T-helper 1 cell treated with Interleukin-12 subunit alpha and Interleukin-12 subunit beta and Interleukin-4 antibody, amounts not matched to agents 30 μg/mL and 1 μg/mL, for 36 hours (primary cell): Measurements from ENCODE around the gene KIF24.
"Not testable (repeated sequence)": the region's sequence is repeated elsewhere in the genome, so short reads cannot be mapped to it uniquely, and the experiment has no call there.

Experiments used
- H3K27ac Mint-ChIP-seq: one replicate; pipeline ENCODE4 v1.8.0; 2021; ENCODE audit warnings: mild to moderate bottlenecking, mixed read lengths
- H3K27me3 Mint-ChIP-seq: one replicate; pipeline ENCODE4 v1.8.0; 2021; ENCODE audit warnings: low read depth, mixed read lengths
- H3K36me3 Mint-ChIP-seq: one replicate; pipeline ENCODE4 v1.8.0; 2021; ENCODE audit warnings: low read depth, mixed read lengths
- H3K4me1 Mint-ChIP-seq: one replicate; pipeline ENCODE4 v1.8.0; 2021; ENCODE audit warnings: low read depth, mixed read lengths
- H3K4me3 Mint-ChIP-seq: one replicate; pipeline ENCODE4 v1.8.0; 2021; ENCODE audit warnings: mild to moderate bottlenecking, moderate library complexity, mixed read lengths
- H3K9me3 Mint-ChIP-seq: one replicate; pipeline ENCODE4 v1.8.0; 2021; ENCODE audit warnings: mixed read lengths

Gene KIF24

DNA sequence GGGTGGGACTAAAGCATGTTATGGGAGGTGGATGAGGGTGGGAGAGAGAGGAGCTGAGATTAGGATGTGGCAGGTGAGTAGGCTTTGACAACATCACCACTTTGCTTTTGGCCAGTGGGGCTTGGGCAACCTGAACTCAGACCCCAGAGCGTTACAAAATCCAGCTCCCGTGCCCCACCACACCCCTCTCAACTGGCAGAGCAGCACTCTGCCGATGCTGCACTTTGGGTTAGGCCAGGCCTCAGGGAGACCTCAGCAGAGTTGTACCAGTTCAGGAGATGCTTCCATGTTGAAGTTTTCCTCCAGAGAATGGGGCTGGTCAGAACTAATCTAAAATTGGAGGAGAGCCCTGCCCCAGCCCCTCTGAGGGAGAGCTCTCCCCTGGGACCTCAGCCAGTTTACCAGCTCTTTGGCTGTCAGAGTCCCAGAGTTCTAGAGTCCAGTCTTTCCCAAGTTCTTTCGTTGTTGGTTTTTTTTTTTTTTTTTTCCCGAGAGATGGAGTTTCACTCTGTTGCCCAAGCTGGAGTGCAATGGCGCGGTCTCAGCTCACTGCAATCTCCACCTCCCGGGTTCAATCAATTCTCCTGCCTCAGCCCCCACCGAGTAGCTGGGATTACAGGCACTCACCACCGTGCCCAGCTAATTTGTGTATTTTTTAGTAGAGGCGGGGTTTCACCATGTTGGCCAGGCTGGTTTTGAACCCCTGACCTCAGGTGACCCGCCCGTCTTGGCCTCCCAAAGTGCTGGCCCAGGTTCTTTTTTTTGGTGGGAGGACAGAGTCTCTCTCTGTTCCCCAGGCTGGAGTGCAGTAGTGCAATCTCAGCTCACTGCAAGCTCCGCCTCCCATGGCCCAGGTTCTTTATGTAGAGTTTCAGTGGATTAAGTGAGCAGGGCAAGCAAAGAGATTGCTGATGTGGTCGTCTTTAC lies 18.1 kb upstream of the KIF24 start:
- H3K9me3 Mint-ChIP-seq, result no peaks in the 10 kb centered on the region
- H3K27me3 Mint-ChIP-seq, result no peaks in the 10 kb centered on the region
- H3K27ac Mint-ChIP-seq, result no peak overlapping the region
- H3K4me1 Mint-ChIP-seq, result no peaks in the 10 kb centered on the region
- peaks cover 14% of the 10 kb centered on the region for H3K36me3 Mint-ChIP-seq
- no peak overlapping the region for H3K4me3 Mint-ChIP-seq

DNA sequence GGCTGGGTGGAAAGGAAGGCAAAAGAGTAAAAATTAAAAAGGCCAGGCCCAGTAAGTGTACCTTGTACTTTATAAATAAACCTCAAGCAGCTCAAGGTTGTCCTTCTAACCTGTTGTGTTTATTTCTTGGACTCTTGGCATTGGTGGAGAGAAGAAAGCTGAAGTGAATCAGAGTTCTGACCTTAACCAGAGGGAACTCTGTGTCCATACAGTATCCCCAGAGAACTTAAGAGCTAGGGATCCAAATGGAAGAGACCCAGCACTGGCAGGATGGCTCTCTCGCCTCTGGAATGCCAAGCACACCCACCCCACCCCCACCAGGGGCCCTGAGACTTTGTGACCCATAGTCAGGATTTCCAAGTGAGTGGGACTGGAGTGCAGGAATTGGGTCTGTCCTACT lies 14.5 kb upstream of the KIF24 start:
- H3K9me3 Mint-ChIP-seq, result no peaks in the 10 kb centered on the region

DNA sequence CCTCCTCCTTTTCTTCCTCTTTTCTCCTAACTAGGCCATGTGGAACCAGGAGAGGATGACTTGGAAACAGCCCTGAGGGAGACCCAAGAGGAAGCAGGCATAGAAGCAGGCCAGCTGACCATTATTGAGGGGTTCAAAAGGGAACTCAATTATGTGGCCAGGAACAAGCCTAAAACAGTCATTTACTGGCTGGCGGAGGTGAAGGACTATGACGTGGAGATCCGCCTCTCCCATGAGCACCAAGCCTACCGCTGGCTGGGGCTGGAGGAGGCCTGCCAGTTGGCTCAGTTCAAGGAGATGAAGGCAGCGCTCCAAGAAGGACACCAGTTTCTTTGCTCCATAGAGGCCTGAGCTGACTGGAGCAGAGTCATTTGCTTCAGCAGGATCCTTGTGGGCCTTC lies 14.0 kb upstream of the KIF24 start:
- Mint-ChIP-seq H3K27ac (no peak overlapping the region), H3K9me3 (no peaks in the 10 kb centered on the region), H3K4me1 (no peaks in the 10 kb centered on the region), H3K4me3 (no peak overlapping the region), H3K36me3 (peaks cover 16% of the 10 kb centered on the region), H3K27me3 (no peaks in the 10 kb centered on the region)

More for the DNA sequence above, 14.5 kb upstream of the KIF24 start:
- H3K27ac Mint-ChIP-seq, result no peak overlapping the region
- H3K4me1 Mint-ChIP-seq, result no peaks in the 10 kb centered on the region
- no peaks in the 10 kb centered on the region for H3K27me3 Mint-ChIP-seq
- no peak overlapping the region for H3K4me3 Mint-ChIP-seq
- peaks cover 16% of the 10 kb centered on the region for H3K36me3 Mint-ChIP-seq

DNA sequence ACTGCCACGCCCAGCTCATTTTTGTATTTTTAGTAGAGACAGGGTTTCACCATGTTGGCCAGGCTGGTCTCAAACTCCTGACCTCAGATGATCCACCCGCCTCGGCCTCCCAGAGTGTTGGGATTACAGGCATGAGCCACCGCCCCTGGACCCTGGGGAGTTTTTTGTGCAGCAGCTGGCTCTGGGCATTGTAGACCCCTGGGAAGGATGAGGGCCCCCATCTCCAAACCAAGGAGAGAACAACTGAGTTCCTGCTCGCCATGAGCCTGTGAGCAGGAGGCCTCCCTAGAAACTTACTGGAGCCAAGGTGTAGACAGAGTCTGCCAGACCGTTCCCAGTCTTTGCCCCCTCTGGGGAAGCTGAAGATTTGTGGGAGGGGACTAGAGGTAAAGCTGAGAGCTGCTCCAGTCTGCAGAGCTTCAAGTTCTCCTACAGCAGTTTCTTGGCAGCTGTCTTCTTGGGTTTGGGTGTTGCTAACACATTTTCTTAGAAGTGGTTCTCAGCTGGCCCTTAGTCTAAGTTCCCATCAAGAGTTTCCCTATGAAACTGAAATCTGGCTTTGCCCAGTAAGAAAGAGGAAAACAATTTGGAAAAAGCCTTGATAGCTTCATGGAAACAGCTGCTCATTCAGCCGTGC lies 12.7 kb upstream of the KIF24 start:
- Mint-ChIP-seq H3K27me3 (no peaks in the 10 kb centered on the region), H3K9me3 (no peaks in the 10 kb centered on the region), H3K4me1 (no peaks in the 10 kb centered on the region), H3K4me3 (no peak overlapping the region), H3K36me3 (peaks cover 14% of the 10 kb centered on the region), H3K27ac (no peak overlapping the region)

DNA sequence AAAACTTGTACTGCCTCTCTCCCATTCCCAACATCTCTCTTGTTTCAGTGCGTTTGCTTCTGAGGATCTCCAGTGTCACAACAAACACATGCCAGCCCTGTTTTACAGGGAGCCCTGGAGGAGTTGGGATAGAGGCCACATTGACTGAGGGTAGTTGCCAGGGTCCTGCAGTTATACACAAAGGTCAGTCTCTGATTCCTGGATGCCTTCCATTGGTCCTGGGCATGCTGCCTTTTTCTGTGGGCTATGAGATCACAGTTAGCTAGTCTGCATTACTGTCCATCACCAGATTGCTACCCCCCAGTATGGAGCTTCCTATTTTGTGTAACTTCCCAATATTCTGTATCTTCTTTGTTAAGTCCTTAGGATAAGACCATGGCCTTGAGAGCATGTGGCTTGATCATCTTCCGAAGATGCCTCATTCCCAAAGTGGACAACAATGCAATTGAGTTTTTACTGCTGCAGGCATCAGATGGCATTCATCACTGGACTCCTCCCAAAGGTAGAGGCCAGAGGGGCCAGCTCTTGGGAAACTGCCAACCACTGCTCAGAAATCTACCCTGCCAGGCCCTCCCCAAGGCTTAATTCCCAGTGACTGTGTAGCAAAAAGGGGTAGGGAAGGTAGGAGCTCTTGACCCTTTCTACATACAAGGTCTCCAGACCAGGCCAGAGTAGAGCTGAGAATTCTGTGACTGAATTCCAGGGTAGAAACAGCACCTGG lies 9.8 kb upstream of the KIF24 start:
- Mint-ChIP-seq H3K27me3 (no peaks in the 10 kb centered on the region), H3K27ac (no peak overlapping the region), H3K4me3 (no peak overlapping the region), H3K36me3 (peaks cover 14% of the 10 kb centered on the region), H3K9me3 (no peaks in the 10 kb centered on the region), H3K4me1 (peaks cover 4% of the 10 kb centered on the region)

DNA sequence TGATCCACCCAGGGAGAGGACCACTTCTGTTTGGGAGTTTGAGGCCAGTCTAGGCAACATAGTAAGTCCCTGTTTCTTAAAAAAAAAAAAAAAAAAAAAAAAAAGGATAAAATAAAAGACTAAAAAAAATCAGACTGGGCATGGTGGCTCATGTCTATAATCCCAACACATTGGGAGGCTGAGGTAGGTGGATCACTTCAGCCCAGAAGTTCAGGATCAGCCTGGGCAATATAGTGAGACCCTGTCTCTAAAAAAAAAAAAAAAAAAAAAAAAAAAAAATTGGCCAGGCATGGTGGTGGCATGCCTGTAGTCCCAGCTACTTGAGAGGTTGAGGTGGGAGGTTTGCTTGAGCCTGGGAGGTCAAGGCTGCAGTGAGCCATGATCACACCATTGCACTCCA lies 9.0 kb upstream of the KIF24 start:
- not testable (repeated sequence) for H3K9me3 Mint-ChIP-seq, H3K4me1 Mint-ChIP-seq, H3K4me3 Mint-ChIP-seq, H3K27me3 Mint-ChIP-seq, H3K27ac Mint-ChIP-seq, H3K36me3 Mint-ChIP-seq

DNA sequence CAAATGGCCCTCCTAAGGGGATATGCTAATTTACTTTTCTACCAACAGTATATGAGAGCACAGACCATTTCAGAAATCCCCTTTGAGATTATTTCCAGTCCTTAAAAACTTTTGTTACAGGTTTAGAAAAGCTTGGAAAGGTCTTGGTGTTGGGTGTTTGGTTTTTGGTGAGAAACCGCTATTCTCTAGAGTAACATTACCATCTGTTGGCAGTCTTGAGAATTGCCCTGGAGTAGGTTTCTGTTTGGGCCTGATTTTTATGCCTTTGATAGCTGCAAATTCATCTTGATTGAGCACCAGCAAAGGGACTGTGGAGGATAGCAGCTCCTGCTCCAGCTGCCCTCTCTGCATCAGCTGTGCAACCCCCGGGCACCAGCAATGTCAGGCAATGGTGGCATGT lies 8.3 kb upstream of the KIF24 start:
- Mint-ChIP-seq H3K27me3 (no peaks in the 10 kb centered on the region), H3K27ac (no peak overlapping the region), H3K9me3 (no peaks in the 10 kb centered on the region), H3K4me1 (peaks cover 8% of the 10 kb centered on the region), H3K4me3 (no peak overlapping the region), H3K36me3 (peaks cover 7% of the 10 kb centered on the region)

DNA sequence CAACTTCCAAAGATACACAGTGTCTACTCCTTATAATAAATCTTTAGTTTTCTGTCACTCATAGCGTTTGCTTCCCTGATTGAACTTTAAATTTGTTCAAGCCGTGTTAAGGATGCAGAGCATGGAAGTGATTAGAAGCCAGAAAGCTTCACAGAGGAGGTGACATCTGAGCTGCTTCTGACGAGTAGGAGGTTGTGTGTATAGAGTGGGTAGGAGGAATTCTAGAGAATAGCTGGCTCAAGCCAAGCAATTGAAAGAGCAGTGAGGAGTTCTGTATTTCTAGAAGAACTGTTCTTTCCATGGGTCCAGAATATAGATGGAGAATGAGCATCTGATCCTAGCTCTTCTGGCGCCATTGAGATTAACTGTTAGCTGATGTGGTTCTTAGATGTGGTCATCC lies 6.3 kb upstream of the KIF24 start:
- no peak overlapping the region for H3K4me3 Mint-ChIP-seq
- H3K27ac Mint-ChIP-seq, result no peak overlapping the region
- H3K4me1 Mint-ChIP-seq, result peaks cover 18% of the 10 kb centered on the region
- no peaks in the 10 kb centered on the region for H3K27me3 Mint-ChIP-seq
- H3K9me3 Mint-ChIP-seq, result no peaks in the 10 kb centered on the region
- H3K36me3 Mint-ChIP-seq, result peaks cover 6% of the 10 kb centered on the region

DNA sequence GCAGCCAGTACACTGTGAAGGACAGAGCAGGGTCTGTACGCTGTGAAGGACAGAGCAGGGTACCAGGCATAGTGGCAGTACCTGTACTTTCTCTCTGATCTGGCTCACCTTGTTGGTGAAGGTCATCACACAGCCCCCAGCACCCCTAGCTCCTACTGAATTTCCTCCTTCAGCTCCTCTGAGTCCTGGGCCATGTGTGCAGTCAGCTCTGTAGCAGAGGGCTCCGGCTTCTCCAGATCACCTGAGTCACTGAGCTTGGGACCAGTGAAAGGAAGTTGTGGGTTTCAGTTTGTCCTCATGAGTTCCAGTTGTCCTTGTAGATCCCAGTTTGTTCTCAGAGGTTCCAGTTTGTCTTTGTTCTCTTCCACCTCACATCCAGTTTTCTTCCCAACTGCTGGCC lies 5.8 kb upstream of the KIF24 start:
- H3K27me3 Mint-ChIP-seq, result no peaks in the 10 kb centered on the region
- H3K36me3 Mint-ChIP-seq, result peaks cover 2% of the 10 kb centered on the region
- H3K9me3 Mint-ChIP-seq, result no peaks in the 10 kb centered on the region
- H3K4me1 Mint-ChIP-seq, result peaks cover 21% of the 10 kb centered on the region
- H3K4me3 Mint-ChIP-seq, result no peak overlapping the region
- no peak overlapping the region for H3K27ac Mint-ChIP-seq

DNA sequence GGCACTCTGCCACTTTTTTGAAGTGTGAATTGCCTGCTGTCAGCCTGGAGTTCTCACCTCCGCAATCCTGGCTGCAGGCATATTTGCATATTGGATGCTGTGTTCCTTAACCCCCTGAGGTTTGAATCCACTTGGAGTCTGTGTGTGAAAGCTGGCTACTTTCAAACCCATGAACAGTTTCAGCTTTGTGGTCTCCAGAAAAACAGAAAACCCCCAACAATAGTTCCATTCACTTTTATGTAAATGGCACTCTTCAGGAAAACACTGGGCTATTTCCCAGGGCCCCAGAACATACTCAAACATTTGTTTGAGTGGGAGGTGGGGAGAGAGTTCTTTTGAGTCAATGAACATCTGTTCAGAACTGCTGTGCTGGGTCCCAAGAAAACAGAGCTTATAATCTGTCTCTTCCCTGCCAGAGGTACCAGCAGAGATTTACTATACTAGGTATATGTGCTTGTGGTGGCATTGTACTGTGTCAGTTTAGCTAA lies 5.3 kb upstream of the KIF24 start:
- Mint-ChIP-seq H3K27me3 (no peaks in the 10 kb centered on the region), H3K36me3 (peaks cover 2% of the 10 kb centered on the region), H3K4me3 (no peak overlapping the region), H3K4me1 (peaks cover 21% of the 10 kb centered on the region), H3K9me3 (no peaks in the 10 kb centered on the region), H3K27ac (no peak overlapping the region)

DNA sequence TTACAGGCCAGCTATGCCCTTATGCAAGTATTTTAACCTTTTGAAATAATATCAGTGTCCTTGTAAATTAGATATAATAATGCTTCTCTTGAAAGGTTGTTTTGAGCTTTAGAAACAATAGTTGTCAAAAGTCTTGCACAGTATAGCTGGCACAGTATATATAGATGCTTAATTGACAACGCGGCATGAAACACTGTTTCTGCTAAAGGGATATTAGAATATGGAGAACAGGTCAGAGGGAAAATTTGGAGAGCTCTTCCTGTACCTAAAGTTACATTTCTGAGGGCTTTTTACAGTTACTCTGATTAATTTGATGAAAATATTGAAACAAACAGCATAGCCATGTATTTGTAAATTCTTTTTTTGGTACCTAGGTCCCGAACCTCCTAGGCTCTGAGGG lies 4.8 kb upstream of the KIF24 start:
- Mint-ChIP-seq H3K9me3 (no peaks in the 10 kb centered on the region), H3K27me3 (no peaks in the 10 kb centered on the region), H3K4me3 (no peak overlapping the region), H3K27ac (no peak overlapping the region), H3K4me1 (peaks cover 21% of the 10 kb centered on the region), H3K36me3 (no peaks in the 10 kb centered on the region)

DNA sequence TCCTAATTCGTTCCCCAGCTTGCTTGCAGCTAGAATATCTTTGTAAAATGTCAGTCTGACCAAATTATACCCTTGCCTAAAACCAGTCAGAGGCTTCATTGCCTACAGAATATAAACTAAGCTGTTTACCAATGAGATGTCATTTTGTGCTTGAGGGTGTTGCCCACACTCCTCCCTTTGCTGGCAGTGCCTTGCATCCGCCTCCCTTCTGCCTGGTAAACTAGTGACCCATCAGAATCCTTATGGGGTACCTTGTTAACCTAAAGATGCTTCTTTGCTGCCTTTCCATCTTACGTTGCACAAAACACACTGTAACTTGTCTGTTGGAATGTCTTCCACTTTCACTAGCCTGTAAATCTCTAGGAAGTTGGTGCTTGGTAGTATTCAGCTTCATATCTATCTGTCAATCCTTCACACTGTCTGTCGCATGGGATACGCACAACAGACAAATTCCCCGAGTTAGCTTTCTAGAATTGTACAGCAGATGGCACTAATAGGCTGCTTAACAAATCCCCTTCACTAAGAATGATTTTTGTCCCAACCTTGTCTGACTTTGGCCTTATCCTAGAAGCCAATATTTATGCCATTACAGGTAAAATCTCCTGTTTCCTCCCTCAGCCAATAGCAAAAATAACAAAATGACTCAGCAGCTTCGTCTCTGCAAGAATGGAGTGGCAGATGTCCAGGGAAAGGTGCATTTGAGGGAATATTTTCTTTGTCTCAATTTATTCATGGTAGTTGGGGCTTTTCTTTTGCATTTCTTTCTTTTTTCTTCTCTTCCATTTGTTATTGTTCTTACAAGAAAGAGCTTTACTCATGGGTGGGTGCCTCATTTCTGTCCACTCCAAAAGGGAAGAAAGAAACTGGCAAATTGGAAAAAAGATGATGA lies 3.3 kb upstream of the KIF24 start:
- Mint-ChIP-seq H3K4me1 (peaks cover 28% of the 10 kb centered on the region), H3K27ac (no peak overlapping the region), H3K4me3 (no peak overlapping the region), H3K9me3 (no peaks in the 10 kb centered on the region), H3K36me3 (no peaks in the 10 kb centered on the region), H3K27me3 (no peaks in the 10 kb centered on the region)

DNA sequence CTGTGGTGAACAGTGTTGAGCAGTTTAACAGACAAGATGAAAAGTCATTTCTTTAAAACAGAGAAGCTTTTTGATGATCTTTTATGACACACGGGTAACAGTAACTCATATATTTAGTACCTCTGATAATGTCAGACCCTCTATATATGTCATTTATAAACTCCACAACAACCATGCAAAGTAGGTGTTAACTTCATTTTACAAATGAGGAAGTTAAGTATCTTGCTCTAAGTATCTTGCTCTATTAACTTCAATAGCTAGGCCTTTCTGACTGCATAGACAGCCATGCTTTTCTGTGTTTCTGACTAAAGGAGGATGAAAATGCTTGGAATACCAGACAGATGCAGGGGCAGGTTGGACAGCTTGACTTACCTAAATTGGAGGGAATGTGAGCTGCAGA lies 2.1 kb upstream of the KIF24 start:
- Mint-ChIP-seq H3K4me1 (peaks cover 34% of the 10 kb centered on the region), H3K27me3 (no peaks in the 10 kb centered on the region), H3K4me3 (peak overlapping the region; percentile 14), H3K27ac (peak overlapping the region; percentile 2), H3K9me3 (no peaks in the 10 kb centered on the region), H3K36me3 (no peaks in the 10 kb centered on the region)

DNA sequence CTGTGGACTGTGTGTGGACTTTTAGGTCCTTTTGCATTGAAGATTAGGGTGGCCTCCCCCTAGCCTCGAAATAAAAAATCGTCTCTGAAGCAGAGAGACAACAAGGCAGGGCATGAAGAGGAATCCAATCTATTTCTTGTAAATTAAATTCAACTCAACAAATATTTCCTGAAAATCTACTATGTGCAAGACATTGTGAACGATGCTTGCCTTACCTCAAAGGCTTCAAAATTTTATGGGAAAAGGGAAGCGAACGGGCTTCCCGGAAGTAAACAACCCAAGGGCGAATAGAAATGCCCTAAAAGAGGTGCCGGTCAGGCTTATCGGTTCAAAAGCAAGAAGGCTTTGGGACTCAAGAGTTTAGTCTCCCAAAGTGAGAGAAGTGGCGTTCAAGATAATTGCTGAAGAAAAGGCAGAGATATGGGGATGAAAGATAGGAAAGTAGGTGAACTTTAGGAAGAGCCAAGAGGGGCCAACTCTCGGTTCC lies 525 bp downstream of the KIF24 start:
- Mint-ChIP-seq H3K36me3 (no peaks in the 10 kb centered on the region), H3K9me3 (no peaks in the 10 kb centered on the region), H3K27me3 (no peaks in the 10 kb centered on the region), H3K27ac (peak overlapping the region; percentile 96), H3K4me1 (peaks cover 29% of the 10 kb centered on the region), H3K4me3 (peak overlapping the region; percentile 93)
